GM12891 (cell line): ENCODE data around the gene MREG.

ENCODE experiments used
- DNase-seq: peaks from one replicate; pipeline ENCODE4 v3.0.0; 2011; ENCODE audit warnings: low spot score; ENCODE audit not compliant: insufficient read length
- FAIRE-seq: peaks from 2 replicates; lab custom pipeline; 2011; peaks lifted over from hg19 to GRCh38; lab: Jason Lieb, UNC
- PAX5 ChIP-seq: IDR thresholded peaks from 2 replicates; pipeline ENCODE4 v1.6.1; 2011; ENCODE audit warnings: low read length, moderate library complexity, mild to moderate bottlenecking; ENCODE audit not compliant: insufficient read depth, severe bottlenecking
- POLR2A ChIP-seq: IDR thresholded peaks from 2 replicates; pipeline ENCODE4 v1.6.1; 2011; ENCODE audit warnings: low read depth, low read length, control low read depth
- POLR2AphosphoS5 ChIP-seq: IDR thresholded peaks from 2 replicates; pipeline ENCODE4 v1.6.1; 2011; ENCODE audit warnings: low read depth, low read length, control low read depth
- POU2F2 ChIP-seq: IDR thresholded peaks from 2 replicates; pipeline ENCODE4 v1.6.1; 2011; ENCODE audit warnings: low read depth, mild to moderate bottlenecking, control low read depth, low read length, moderate library complexity
- SPI1 ChIP-seq: IDR thresholded peaks from 2 replicates; pipeline ENCODE4 v1.6.1; 2011; ENCODE audit warnings: low read depth, low read length, control low read depth
- TAF1 ChIP-seq: IDR thresholded peaks from 2 replicates; pipeline ENCODE4 v1.6.1; 2011; ENCODE audit warnings: low read depth, low read length, control low read depth

MREG gene

DNA sequence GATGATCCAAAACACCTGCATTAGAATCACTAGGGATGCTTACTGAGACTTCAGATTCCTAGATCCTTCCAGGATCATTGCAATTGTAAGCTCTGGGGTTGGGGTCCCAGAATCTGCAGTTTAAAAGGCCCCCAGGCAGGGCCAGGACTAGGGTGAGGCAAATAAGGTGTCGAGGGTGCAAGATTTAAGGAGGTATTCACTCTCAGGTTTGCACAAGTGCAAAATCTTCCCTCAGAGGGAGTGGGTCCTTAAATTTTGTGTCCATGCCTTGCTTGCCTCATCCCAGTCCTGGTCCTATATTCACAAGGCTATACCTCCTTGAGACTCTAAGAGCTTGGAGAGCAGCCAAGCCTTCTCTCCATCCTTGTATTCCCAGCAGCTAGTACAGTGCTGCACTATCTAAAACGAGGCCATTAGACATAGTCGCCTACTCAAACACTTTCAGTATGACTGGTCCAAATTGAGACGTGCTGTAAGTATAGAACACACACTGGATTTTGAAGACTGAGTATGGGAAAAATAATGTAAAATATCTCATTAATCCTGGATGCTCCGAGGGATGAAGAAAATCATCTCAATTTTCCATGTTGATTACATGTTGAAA lies 31.6 kb upstream of the MREG start:
- FAIRE-seq (peak; percentile 89), DNase-seq (no peak)
- TF ChIP-seq POLR2AphosphoS5 = no peak
- TF ChIP-seq SPI1 = no peak
- TF ChIP-seq PAX5 = no peak
- no peak for TF ChIP-seq POU2F2
- TF ChIP-seq POLR2A = no peak
- no peak for TF ChIP-seq TAF1

DNA sequence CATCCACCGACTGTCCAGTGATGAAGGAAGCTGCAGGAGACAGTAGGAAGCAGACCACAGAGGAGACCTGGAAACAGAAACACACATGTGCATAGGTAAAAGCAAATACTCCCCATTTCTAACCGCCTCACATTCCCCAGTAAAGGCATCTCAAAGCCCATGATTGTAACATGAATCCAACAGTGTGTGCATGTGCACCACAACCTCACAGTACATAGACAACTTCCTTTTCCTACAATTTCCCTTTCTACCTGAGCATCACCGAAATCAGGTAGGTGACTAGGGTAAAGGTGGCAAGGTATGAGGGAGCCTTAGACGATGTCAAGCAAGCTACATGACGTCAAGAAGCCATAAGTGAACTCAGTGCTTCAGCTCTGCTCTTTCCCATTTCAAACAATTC lies 30.6 kb upstream of the MREG start:
- FAIRE-seq = peak; percentile 13
- no peak for DNase-seq
- TF ChIP-seq POU2F2 (no peak), PAX5 (no peak), POLR2AphosphoS5 (no peak), SPI1 (no peak), POLR2A (no peak), TAF1 (no peak)

DNA sequence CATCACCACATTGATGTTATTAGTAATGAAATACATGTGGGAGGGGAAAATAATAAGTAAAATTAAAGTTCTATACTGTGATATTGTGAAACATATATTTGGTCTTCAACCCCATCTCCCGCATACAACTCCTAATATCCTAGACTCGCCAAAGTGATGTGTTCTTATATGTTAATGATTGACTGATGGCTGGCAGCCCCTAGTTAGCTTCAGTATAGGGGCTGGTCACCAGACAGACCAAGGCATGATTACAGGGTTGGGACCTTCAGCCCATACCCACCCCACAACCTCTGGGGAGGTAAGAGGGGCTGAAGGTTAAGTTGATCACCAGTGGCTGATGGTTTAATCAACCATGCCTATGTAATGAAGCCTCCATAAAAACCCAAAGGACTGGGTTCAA lies 28.1 kb upstream of the MREG start:
- FAIRE-seq (no peak), DNase-seq (no peak)
- TF ChIP-seq PAX5 = no peak
- TF ChIP-seq SPI1 = no peak
- no peak for TF ChIP-seq POLR2A
- no peak for TF ChIP-seq TAF1
- TF ChIP-seq POU2F2 = no peak
- TF ChIP-seq POLR2AphosphoS5 = no peak

DNA sequence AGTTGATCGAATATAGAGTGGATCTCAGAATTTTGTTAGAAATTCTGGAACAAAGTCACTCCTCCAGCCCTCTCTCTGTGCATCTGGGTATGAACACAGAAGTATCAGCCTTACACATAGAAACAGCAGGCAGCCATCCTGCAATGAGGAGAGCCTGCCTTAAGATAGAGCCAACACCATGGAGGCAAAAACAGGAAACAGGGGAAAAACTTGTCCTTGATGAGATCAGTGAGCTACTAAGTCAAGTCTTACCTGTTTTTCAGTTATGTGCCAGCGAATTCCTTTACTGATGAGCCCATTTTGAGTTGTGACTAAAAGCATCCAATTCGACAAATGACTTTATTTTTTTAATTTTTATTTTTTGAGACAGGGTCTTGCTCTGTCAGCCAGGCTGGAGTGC lies 26.6 kb upstream of the MREG start:
- DNase-seq (no peak), FAIRE-seq (no peak)
- no peak for TF ChIP-seq POU2F2
- no peak for TF ChIP-seq POLR2AphosphoS5
- no peak for TF ChIP-seq SPI1

DNA sequence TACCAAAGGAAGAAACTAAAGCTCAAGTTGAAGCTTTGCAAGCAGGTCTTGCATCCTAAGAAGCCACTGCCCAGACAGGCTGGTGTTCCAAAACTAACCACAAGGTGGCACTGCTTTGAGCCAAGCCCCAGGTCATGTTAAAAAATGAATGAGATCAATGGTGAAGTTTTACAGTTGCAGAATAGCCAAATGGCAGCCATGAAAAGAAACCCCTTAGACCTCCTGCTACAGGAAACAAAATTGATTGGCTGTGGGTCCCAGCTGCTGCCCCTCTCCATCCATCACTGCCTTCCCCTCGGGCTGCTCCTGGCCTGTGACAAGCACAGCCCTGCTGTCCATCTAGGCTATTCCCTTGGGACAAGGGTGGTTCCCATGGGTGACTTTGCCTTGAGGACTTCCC lies 20.7 kb upstream of the MREG start:
- TF ChIP-seq PAX5 = no peak
- TF ChIP-seq SPI1 = no peak
- TF ChIP-seq TAF1 = no peak
- TF ChIP-seq POLR2AphosphoS5 = no peak
- no peak for TF ChIP-seq POLR2A
- DNase-seq (peak; percentile 32), FAIRE-seq (peak; percentile 93)

DNA sequence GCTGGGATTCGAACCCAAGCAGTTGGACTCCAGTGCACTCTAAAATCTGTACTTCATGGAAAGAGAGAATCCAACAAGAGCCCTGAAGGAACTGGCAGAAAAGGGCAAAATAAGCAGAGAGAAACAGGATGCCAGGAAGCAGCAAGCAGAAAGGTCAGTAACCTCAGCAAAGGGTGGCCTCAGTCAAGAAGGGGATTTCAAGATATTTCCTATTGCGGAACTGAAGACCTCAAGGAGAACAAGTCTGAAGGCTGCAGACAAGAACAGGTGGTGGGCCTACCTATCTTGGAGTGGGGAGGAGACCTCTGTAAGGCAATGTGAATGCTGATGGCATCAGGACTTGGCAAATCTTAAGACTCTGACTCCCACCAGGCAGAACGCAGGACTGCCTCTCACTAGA lies 20.1 kb upstream of the MREG start:
- DNase-seq = no peak
- FAIRE-seq = no peak
- TF ChIP-seq SPI1 (peak; percentile 85), POLR2A (no peak)

DNA sequence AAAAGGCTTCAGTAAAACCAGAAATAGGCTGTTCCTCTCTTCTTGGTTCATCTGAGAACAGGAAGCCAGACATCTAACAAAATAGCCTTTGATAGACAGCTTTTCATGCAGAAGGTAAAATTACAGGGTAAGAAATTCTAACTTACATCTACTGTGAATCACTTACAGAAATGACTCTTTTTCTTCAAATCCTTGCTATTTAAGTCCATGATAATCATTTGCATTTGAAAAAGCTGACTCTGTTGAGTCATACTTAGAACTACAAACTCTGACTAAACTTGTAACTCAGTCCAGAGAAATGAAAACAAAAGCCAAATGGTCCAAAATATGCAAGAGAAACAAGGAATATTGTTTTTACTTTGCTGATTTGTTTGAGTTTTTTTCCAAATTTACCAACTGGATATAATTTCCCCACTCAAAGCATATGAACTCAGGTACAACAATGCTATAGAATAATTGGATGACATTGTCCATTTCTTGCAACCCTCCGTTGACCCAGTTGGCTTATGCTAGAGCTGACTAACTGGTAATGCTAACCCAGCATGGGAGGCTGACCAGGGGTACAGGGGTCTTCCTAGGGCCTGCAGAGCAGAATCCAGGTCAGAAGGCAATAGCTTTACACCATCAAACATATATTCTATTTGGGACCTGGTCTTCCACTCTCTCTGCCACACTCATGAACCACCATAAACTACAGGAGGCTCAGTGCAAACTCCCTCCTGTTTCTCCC lies 18.8 kb upstream of the MREG start:
- FAIRE-seq (peak; percentile 58), DNase-seq (no peak)
- TF ChIP-seq SPI1 = peak; percentile 60
- TF ChIP-seq POLR2A = no peak

DNA sequence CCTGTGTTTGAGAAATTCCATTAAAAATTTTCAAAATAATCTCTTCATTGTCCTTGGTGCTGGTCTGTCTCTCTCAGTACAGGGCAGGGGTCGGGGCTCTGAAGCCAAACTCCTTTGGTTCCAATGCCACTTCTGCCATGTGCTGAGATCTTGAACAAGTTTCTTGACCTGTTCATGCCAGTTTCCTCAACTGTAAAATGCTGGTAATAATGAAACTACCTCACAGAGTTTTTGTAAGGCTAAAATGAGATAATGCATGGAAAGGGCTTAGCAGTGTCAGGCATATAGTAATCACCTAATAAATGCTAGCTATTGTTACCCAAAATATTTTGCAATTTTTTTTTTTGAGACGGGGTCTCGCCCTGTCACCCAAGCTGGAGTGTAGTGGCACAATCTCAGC lies 16.9 kb upstream of the MREG start:
- DNase-seq = no peak
- TF ChIP-seq POLR2AphosphoS5 (no peak), PAX5 (no peak), POLR2A (no peak), TAF1 (no peak), POU2F2 (no peak), SPI1 (no peak)
- FAIRE-seq = no peak

DNA sequence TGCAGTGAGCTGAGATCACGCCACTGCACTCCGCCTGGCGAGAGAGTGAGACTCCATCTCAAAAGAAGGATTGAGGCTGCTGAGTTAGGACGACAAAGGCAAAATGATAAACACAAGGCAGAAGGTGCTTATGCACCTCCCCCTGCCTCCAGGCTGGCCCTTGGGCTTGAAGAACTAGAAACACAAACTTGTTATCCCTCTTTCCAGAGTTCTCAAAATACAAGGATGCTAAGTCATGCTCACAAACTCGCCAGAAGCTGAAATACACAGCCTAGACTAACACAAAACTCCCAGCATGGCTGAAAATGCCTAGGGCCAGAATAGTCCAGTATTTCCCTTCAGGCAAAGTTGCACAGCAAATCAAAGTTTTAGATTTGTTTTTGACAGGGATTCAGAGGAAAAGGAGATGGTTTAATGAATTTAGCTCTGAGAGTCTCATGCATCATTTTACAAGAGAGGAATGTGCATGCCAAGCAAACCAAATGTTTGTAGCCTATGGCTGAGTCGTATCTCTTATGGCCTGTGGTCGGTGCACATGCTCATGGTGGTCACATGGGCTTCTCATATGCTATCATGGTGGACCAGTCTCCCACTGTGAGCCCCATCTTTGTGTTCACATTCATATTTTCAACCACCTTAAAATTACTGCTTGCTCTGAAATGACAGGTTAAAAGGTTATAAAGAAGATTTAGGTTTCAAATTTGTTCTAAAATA lies 16.2 kb upstream of the MREG start:
- FAIRE-seq = peak; percentile 54
- no peak for DNase-seq
- TF ChIP-seq POU2F2 (no peak), PAX5 (no peak), SPI1 (no peak), POLR2A (no peak), POLR2AphosphoS5 (no peak), TAF1 (no peak)

DNA sequence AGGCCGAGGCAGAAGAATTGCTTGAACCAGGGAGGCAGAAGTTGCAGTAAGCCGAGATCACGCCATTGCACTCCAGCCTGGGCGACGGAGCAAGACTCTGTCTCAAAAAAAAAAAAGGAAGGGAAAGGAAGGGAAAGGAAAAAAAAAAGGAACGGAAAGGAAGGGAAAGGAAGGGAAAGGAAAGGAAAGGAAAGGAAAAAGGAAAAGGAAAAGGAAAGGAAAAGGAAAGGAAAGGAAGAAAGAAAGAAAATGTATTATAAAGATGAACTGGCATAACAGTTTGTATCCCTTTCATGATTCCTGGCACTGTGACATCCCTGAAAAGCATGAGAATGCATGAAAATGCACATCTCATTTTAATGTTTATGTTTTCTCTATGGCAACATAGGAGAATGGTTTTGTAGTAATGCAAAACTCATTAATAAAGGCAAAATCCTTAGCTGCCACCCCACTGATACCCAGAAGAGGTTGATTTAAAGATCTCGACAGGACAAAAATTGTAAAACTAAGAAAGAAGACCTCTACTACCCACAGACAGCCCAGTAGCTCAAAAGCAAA lies 11.5 kb upstream of the MREG start:
- DNase-seq (no peak), FAIRE-seq (no peak)
- TF ChIP-seq POLR2AphosphoS5 (no peak), POLR2A (no peak), SPI1 (no peak), PAX5 (no peak), TAF1 (no peak), POU2F2 (no peak)
